Measurements from ENCODE around the gene EFCAB8. TPM values are rescaled to one million over a fixed set of nuclear protein-coding genes. Genes with fewer than 3 reads are reported as not detected.

Gene EFCAB8
- total and polyA plus RNA-seq, 4 donors, result 0.08 to 0.83 (median 0.46) TPM

GRCh38 chr20:32877507-32877906 lies 18.8 kb downstream of the EFCAB8 start:
- TF ChIP-seq CTCF (IDR thresholded peaks at IDR 0.05; ENCODE audit: control extremely low read depth, extremely low read depth), result no peak
- Histone ChIP-seq H3K4me1 (ENCODE audit: control insufficient read depth in 5 of 5, insufficient read depth in 5 of 5, low read length in 5 of 5) (no peaks in the 10 kb centered on the region), H3K9ac (ENCODE audit: insufficient read depth in 1 of 2, low read length in 2 of 2) (no peak overlapping the region), H3K27me3 (ENCODE audit: control insufficient read depth in 3 of 3, insufficient read depth in 3 of 3, low read length in 2 of 3) (no peaks in the 10 kb centered on the region), H3K9me3 (ENCODE audit: control insufficient read depth in 4 of 4, insufficient read depth in 3 of 4, low read length in 3 of 4) (no peaks in the 10 kb centered on the region), H3K4me3 (no peak overlapping the region), H3K27ac (ENCODE audit: low read depth in 1 of 2, low read length in 1 of 2) (no peak overlapping the region), H3K36me3 (ENCODE audit: control insufficient read depth in 4 of 4, insufficient read depth in 4 of 4, low read length in 4 of 4) (no peaks in the 10 kb centered on the region)
- WGBS, 2 donors, result 92 to 96% methylated on average over 5 of the region's 5 CpGs
- ATAC-seq (ENCODE audit: insufficient read depth, low FRiP score), result no peak
- DNase-seq, result no peak

GRCh38 chr20:32878820-32879219 lies 20.1 kb downstream of the EFCAB8 start:
- no peak for TF ChIP-seq CTCF (IDR thresholded peaks at IDR 0.05; ENCODE audit: control extremely low read depth, extremely low read depth)
- ATAC-seq (ENCODE audit: insufficient read depth, low FRiP score), result no peak
- 89 to 94% methylated on average over 3 of the region's 3 CpGs for WGBS, 2 donors

GRCh38 chr20:32879538-32879937 lies 20.8 kb downstream of the EFCAB8 start:
- ATAC-seq (ENCODE audit: insufficient read depth, low FRiP score), result no peak
- H3K27ac ChIP-seq (ENCODE audit: low read depth in 1 of 2, low read length in 1 of 2), result no peak overlapping the region
- H3K4me3 ChIP-seq, result no peak overlapping the region
- no peaks in the 10 kb centered on the region for H3K9me3 ChIP-seq (ENCODE audit: control insufficient read depth in 4 of 4, insufficient read depth in 3 of 4, low read length in 3 of 4)
- 95 to 96% methylated on average over 9 of the region's 9 CpGs for WGBS, 2 donors
- no peaks in the 10 kb centered on the region for H3K36me3 ChIP-seq (ENCODE audit: control insufficient read depth in 4 of 4, insufficient read depth in 4 of 4, low read length in 4 of 4)
- H3K4me1 ChIP-seq (ENCODE audit: control insufficient read depth in 5 of 5, insufficient read depth in 5 of 5, low read length in 5 of 5), result no peaks in the 10 kb centered on the region
- TF ChIP-seq CTCF (IDR thresholded peaks at IDR 0.05; ENCODE audit: control extremely low read depth, extremely low read depth), result no peak
- no peaks in the 10 kb centered on the region for H3K27me3 ChIP-seq (ENCODE audit: control insufficient read depth in 3 of 3, insufficient read depth in 3 of 3, low read length in 2 of 3)
- H3K9ac ChIP-seq (ENCODE audit: insufficient read depth in 1 of 2, low read length in 2 of 2), result no peak overlapping the region
- DNase-seq, result no peak

More at GRCh38 chr20:32878820-32879219, 20.1 kb downstream of the EFCAB8 start:
- H3K27me3 ChIP-seq (ENCODE audit: control insufficient read depth in 3 of 3, insufficient read depth in 3 of 3, low read length in 2 of 3), result no peaks in the 10 kb centered on the region
- H3K4me1 ChIP-seq (ENCODE audit: control insufficient read depth in 5 of 5, insufficient read depth in 5 of 5, low read length in 5 of 5), result no peaks in the 10 kb centered on the region
- no peak for DNase-seq
- no peak overlapping the region for H3K4me3 ChIP-seq
- H3K9me3 ChIP-seq (ENCODE audit: control insufficient read depth in 4 of 4, insufficient read depth in 3 of 4, low read length in 3 of 4), result no peaks in the 10 kb centered on the region
- H3K9ac ChIP-seq (ENCODE audit: insufficient read depth in 1 of 2, low read length in 2 of 2), result no peak overlapping the region
- no peaks in the 10 kb centered on the region for H3K36me3 ChIP-seq (ENCODE audit: control insufficient read depth in 4 of 4, insufficient read depth in 4 of 4, low read length in 4 of 4)
- no peak overlapping the region for H3K27ac ChIP-seq (ENCODE audit: low read depth in 1 of 2, low read length in 1 of 2)

- Histone ChIP-seq H3K27ac (ENCODE audit: low read depth in 1 of 2, low read length in 1 of 2) (no peak overlapping the region), H3K9me3 (ENCODE audit: control insufficient read depth in 4 of 4, insufficient read depth in 3 of 4, low read length in 3 of 4) (peaks cover 0 to 2% (median 0%) of the 10 kb centered on the region in 4 donors), H3K4me3 (no peak overlapping the region), H3K36me3 (ENCODE audit: control insufficient read depth in 4 of 4, insufficient read depth in 4 of 4, low read length in 4 of 4) (no peaks in the 10 kb centered on the region), H3K4me1 (ENCODE audit: control insufficient read depth in 5 of 5, insufficient read depth in 5 of 5, low read length in 5 of 5) (no peaks in the 10 kb centered on the region), H3K27me3 (ENCODE audit: control insufficient read depth in 3 of 3, insufficient read depth in 3 of 3, low read length in 2 of 3) (no peaks in the 10 kb centered on the region), H3K9ac (ENCODE audit: insufficient read depth in 1 of 2, low read length in 2 of 2) (no peak overlapping the region)
- 87 to 92% methylated on average over 2 of the region's 2 CpGs for WGBS, 2 donors
- DNase-seq, result no peak
- TF ChIP-seq CTCF (IDR thresholded peaks at IDR 0.05; ENCODE audit: control extremely low read depth, extremely low read depth), result no peak
- ATAC-seq (ENCODE audit: insufficient read depth, low FRiP score), result no peak
Observed at GRCh38 chr20:32880635-32881034, 21.9 kb downstream of the EFCAB8 start.
